ENCODE data around the gene DHRS3. TPM values are rescaled to one million over a fixed set of nuclear protein-coding genes. Genes with fewer than 3 reads are reported as not detected.

DHRS3 gene
- total and polyA plus RNA-seq, 2 of the 13 experiments (the other 11 are each of a cell fraction or from before 2014, with no cell fraction given), result 48.5 to 90.5 TPM

DNA sequence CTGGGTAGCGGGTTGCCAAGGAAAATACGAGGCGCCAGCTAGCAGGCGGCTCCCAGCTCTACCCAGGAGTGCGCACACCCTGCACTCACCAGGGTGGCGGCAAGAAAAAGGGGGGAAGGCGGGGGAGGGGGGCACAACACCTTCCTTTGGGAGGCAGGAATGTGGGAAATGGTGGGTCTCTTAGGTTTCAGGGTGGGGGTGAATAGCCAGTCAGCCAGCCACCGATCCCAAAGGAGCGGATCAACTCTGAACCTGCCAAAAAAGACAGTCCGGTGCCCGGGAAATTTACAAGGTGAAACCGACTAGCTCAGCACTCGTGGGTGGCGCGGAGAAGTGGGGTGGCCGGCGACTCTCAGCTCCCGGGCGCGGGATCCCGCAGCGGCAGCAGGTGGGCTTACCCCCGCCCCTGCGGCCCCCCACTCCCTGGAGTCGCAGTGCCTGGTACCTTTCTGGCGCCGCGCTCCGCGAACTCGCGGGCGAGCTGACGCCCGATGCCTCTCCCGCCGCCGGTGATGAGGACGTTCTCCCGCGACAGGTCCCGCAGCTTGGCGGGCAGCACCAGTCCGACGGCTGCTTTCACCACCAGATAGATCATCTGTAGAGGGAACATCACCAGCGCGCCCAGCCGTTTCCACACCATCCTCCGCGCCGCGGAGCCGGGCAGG lies 1.2 kb downstream of the DHRS3 start (continued):
- TF ChIP-seq, protein P1, sequence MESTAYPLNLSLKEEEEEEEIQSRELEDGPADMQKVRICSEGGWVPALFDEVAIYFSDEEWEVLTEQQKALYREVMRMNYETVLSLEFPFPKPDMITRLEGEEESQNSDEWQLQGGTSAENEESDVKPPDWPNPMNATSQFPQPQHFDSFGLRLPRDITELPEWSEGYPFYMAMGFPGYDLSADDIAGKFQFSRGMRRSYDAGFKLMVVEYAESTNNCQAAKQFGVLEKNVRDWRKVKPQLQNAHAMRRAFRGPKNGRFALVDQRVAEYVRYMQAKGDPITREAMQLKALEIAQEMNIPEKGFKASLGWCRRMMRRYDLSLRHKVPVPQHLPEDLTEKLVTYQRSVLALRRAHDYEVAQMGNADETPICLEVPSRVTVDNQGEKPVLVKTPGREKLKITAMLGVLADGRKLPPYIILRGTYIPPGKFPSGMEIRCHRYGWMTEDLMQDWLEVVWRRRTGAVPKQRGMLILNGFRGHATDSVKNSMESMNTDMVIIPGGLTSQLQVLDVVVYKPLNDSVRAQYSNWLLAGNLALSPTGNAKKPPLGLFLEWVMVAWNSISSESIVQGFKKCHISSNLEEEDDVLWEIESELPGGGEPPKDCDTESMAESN (CRISPR knock-in tag; conservative IDR thresholded peaks at IDR 0.05), result no peak
- TF ChIP-seq FOXO1 (CRISPR knock-in tag; IDR thresholded peaks at IDR 0.05) (peak; percentile 20; the same call in 1 of the 2 replicates), ZNF230 (CRISPR knock-in tag; IDR thresholded peaks at IDR 0.05) (no peak), HDAC2 (CRISPR knock-in tag; IDR thresholded peaks at IDR 0.05) (0 out of 2 replicates have a peak, but pooled peaks have one; percentile 20), MBD4 (IDR thresholded peaks at IDR 0.05; ENCODE audit: borderline replicate concordance, low read length) (0 out of 2 replicates have a peak, but pooled peaks have one; percentile 8), MTF2 (CRISPR knock-in tag; IDR thresholded peaks at IDR 0.05; ENCODE audit: borderline replicate concordance) (no peak), KDM1A (CRISPR knock-in tag; IDR thresholded peaks at IDR 0.05) (0 out of 2 replicates have a peak, but pooled peaks have one; percentile 12), HNRNPL (IDR thresholded peaks at IDR 0.05; ENCODE audit: low read depth, low read length) (0 out of 2 replicates have a peak, but pooled peaks have one; percentile 70), ZNF33A (CRISPR knock-in tag; IDR thresholded peaks at IDR 0.05; ENCODE audit: borderline replicate concordance) (no peak), IKZF4 (CRISPR knock-in tag; IDR thresholded peaks at IDR 0.05; ENCODE audit: borderline replicate concordance, low read depth, not compliant biosample characterization) (peak; percentile 51), ZC3H13 (CRISPR knock-in tag; IDR thresholded peaks at IDR 0.05) (peak; percentile 91), ZNF350 (CRISPR knock-in tag; IDR thresholded peaks at IDR 0.05; ENCODE audit: borderline replicate concordance, low read depth) (0 out of 2 replicates have a peak, but pooled peaks have one; percentile 2), ZNF263 (CRISPR knock-in tag; IDR thresholded peaks at IDR 0.05) (peak; percentile 27; the same call in 1 of the 2 replicates), ZFYVE20 (CRISPR knock-in tag; IDR thresholded peaks at IDR 0.05; ENCODE audit: borderline replicate concordance, low read depth) (0 out of 2 replicates have a peak, but pooled peaks have one; percentile 17), ZNF691 (CRISPR knock-in tag; IDR thresholded peaks at IDR 0.05; ENCODE audit: borderline replicate concordance, low read depth) (peak; percentile 30; the same call in 1 of the 2 replicates), MAZ (IDR thresholded peaks at IDR 0.05; ENCODE audit: borderline replicate concordance, low read depth, low read length) (no peak), MAZ (CRISPR knock-in tag; IDR thresholded peaks at IDR 0.05; ENCODE audit: low read depth) (0 out of 2 replicates have a peak, but pooled peaks have one; percentile 5)
- TF ChIP-seq, protein P2, sequence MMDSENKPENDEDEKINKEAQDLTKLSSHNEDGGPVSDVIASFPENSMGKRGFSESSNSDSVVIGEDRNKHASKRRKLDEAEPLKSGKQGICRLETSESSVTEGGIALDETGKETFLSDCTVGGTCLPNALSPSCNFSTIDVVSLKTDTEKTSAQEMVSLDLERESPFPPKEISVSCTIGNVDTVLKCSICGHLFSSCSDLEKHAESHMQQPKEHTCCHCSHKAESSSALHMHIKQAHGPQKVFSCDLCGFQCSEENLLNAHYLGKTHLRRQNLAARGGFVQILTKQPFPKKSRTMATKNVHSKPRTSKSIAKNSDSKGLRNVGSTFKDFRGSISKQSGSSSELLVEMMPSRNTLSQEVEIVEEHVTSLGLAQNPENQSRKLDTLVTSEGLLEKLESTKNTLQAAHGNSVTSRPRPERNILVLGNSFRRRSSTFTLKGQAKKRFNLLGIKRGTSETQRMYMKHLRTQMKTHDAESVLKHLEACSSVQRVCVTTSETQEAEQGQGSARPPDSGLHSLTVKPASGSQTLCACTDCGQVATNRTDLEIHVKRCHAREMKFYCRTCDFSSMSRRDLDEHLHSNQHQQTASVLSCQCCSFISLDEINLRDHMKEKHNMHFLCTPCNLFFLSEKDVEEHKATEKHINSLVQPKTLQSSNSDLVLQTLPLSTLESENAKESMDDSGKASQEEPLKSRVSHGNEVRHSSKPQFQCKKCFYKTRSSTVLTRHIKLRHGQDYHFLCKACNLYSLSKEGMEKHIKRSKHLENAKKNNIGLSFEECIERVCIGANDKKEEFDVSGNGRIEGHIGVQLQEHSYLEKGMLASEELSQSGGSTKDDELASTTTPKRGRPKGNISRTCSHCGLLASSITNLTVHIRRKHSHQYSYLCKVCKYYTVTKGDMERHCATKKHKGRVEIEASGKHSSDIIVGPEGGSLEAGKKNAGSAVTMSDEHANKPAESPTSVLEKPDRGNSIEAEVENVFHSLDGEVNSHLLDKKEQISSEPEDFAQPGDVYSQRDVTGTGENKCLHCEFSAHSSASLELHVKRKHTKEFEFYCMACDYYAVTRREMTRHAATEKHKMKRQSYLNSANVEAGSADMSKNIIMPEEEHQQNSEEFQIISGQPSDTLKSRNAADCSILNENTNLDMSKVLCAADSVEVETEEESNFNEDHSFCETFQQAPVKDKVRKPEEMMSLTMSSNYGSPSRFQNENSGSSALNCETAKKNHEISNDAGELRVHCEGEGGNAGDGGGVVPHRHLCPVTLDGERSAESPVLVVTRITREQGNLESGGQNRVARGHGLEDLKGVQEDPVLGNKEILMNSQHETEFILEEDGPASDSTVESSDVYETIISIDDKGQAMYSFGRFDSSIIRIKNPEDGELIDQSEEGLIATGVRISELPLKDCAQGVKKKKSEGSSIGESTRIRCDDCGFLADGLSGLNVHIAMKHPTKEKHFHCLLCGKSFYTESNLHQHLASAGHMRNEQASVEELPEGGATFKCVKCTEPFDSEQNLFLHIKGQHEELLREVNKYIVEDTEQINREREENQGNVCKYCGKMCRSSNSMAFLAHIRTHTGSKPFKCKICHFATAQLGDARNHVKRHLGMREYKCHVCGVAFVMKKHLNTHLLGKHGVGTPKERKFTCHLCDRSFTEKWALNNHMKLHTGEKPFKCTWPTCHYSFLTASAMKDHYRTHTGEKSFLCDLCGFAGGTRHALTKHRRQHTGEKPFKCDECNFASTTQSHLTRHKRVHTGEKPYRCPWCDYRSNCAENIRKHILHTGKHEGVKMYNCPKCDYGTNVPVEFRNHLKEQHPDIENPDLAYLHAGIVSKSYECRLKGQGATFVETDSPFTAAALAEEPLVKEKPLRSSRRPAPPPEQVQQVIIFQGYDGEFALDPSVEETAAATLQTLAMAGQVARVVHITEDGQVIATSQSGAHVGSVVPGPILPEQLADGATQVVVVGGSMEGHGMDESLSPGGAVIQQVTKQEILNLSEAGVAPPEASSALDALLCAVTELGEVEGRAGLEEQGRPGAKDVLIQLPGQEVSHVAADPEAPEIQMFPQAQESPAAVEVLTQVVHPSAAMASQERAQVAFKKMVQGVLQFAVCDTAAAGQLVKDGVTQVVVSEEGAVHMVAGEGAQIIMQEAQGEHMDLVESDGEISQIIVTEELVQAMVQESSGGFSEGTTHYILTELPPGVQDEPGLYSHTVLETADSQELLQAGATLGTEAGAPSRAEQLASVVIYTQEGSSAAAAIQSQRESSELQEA (CRISPR knock-in tag; IDR thresholded peaks at IDR 0.05; ENCODE audit: not compliant biosample characterization), result no peak
